ENCODE measurements around the gene DLG2. TPM values are rescaled to one million over a fixed set of nuclear protein-coding genes. Genes with fewer than 3 reads are reported as not detected.
"Not testable (repeated sequence)": the region's sequence is repeated elsewhere in the genome, so short reads cannot be mapped to it uniquely, and the experiment has no call there.

Gene DLG2
- total and polyA plus RNA-seq, 9 of the 15 experiments (the other 6 are each of a cell fraction or from before 2014, with no cell fraction given): 0.52 to 1.6 (median 0.95) TPM

- H3K9ac ChIP-seq (ENCODE audit: insufficient read depth in 1 of 2, low read depth in 2 of 2, low read length in 2 of 2); H4K20me1 ChIP-seq (replicated peaks; ENCODE audit: control insufficient read depth, insufficient read depth, low read length); DNase-seq (ENCODE audit: extremely low read depth in 1 of 4, low spot score in 3 of 4); H3K9me3 ChIP-seq (replicated peaks; ENCODE audit: control insufficient read depth, insufficient read depth, low read depth, low read length); H3K27me3 ChIP-seq (ENCODE audit: control insufficient read depth in 2 of 2, insufficient read depth in 2 of 2, low read length in 2 of 2); H3K4me3 ChIP-seq; H3K4me2 ChIP-seq (ENCODE audit: insufficient read depth, low read length); H3K27ac ChIP-seq (ENCODE audit: extremely low read depth, low read depth, low read length); H3K4me1 ChIP-seq (replicated peaks in 1 of 2; ENCODE audit: control insufficient read depth in 2 of 2, insufficient read depth in 2 of 2, low read length in 2 of 2); H3K79me2 ChIP-seq (ENCODE audit: control insufficient read depth, insufficient read depth, low read length); H2AFZ ChIP-seq (ENCODE audit: low read depth, low read length); intact Hi-C loops (cut with micrococcal nuclease); CTCF ChIA-PET (ENCODE audit: low intra/inter-chr PET ratio); FAIRE-seq; BruUV-seq (replicated peaks); H3K9me1 ChIP-seq (ENCODE audit: control insufficient read depth, insufficient read depth, low read length); POLR2A ChIA-PET; ATAC-seq; H3K36me3 ChIP-seq (ENCODE audit: control insufficient read depth, insufficient read depth, low read length): not testable (repeated sequence)
- in situ Hi-C loops (cut with MboI): loop anchor here (10.0 kb wide), 1 partner anchor 689 kb away; no protein-coding TSS in a partner anchor
- peak; percentile 38 for TF ChIP-seq NFYB (IDR thresholded peaks at IDR 0.05; ENCODE audit: extremely low read depth, insufficient read length)
- TF ChIP-seq ZNF316 (IDR thresholded peaks at IDR 0.05): peak; percentile 32; the same call in 1 of the 2 replicates
- 16% methylated on average over 3 of the region's 3 CpGs for WGBS (ENCODE audit: insufficient coverage, low coverage, missing lambda C conversion rate)
These were observed 20.9 kb downstream of the DLG2 start for GRCh38 chr11:85606237-85606636.

GRCh38 chr11:85603220-85603619 lies 23.9 kb downstream of the DLG2 start:
- no peaks in the 10 kb centered on the region for H3K79me2 ChIP-seq (ENCODE audit: control insufficient read depth, insufficient read depth, low read length)
- H3K9me1 ChIP-seq (ENCODE audit: control insufficient read depth, insufficient read depth, low read length): no peaks in the 10 kb centered on the region
- H3K27me3 ChIP-seq (ENCODE audit: control insufficient read depth in 2 of 2, insufficient read depth in 2 of 2, low read length in 2 of 2): no peaks in the 10 kb centered on the region
- 0 out of 2 replicates have a peak, but pooled peaks cover 4% of the 10 kb centered on the region for H3K9me3 ChIP-seq (replicated peaks; ENCODE audit: control insufficient read depth, insufficient read depth, low read depth, low read length)
- H3K36me3 ChIP-seq (ENCODE audit: control insufficient read depth, insufficient read depth, low read length): no peaks in the 10 kb centered on the region
- ChIA-PET CTCF (ENCODE audit: low intra/inter-chr PET ratio) (no interaction called here), POLR2A (no interaction called here)
- no peaks in the 10 kb centered on the region for H4K20me1 ChIP-seq (replicated peaks; ENCODE audit: control insufficient read depth, insufficient read depth, low read length)
- in situ Hi-C loops (cut with MboI): loop anchor here (10.0 kb wide), 1 partner anchor 692 kb away; no protein-coding TSS in a partner anchor
- H3K27ac ChIP-seq (ENCODE audit: extremely low read depth, low read depth, low read length): no peak overlapping the region
- H3K4me3 ChIP-seq: no peak overlapping the region
- intact Hi-C loops (cut with micrococcal nuclease): no loop called here
- FAIRE-seq (no peak), DNase-seq (ENCODE audit: extremely low read depth in 1 of 4, low spot score in 3 of 4) (no peak), ATAC-seq (no peak)
- H3K9ac ChIP-seq (ENCODE audit: insufficient read depth in 1 of 2, low read depth in 2 of 2, low read length in 2 of 2): no peak overlapping the region
- no peak overlapping the region for H3K4me2 ChIP-seq (ENCODE audit: insufficient read depth, low read length)
- 0% methylated on average over 4 of the region's 4 CpGs for WGBS (ENCODE audit: insufficient coverage, low coverage, missing lambda C conversion rate)
- peak; percentile 92 for TF ChIP-seq TFE3 (CRISPR knock-in tag; IDR thresholded peaks at IDR 0.05)
- TF ChIP-seq RAD51 (IDR thresholded peaks at IDR 0.05; ENCODE audit: borderline replicate concordance, low read depth): peak; percentile 47; the same call in 1 of the 2 replicates
- no peak for TF ChIP-seq DACH1 (IDR thresholded peaks at IDR 0.05; ENCODE audit: partially characterized antibody)
- TF ChIP-seq GABPB1 (CRISPR knock-in tag; IDR thresholded peaks at IDR 0.05): no peak
- H3K4me1 ChIP-seq (replicated peaks in 1 of 2; ENCODE audit: control insufficient read depth in 2 of 2, insufficient read depth in 2 of 2, low read length in 2 of 2): no peaks in the 10 kb centered on the region; a peak in 2 of 5 replicates
- no peak overlapping the region for H2AFZ ChIP-seq (ENCODE audit: low read depth, low read length)
- BruUV-seq (replicated peaks): no TSS peak

Measured in K562 (cell line).